PC-9 (cell line): Measurements from ENCODE around the gene TAX1BP1. TPM values are rescaled to one million over a fixed set of nuclear protein-coding genes. Genes with fewer than 3 reads are reported as not detected.

ENCODE experiments used
- BruUV-seq: library from RNA; stranded (reverse); fragments of 400-500 nt; replicated peaks from 2 replicates; lab custom pipeline; 2021; lab: Mats Ljungman, UMichigan
- CTCF ChIA-PET: fragments of 300-600 bp; sonication (Branson Sonifier 250); formaldehyde crosslinking; loops from one replicate; lab custom pipeline; 2022; ENCODE audit warnings: antibody characterized with exemption; lab: Charles Lee
- POLR2A ChIA-PET: fragments of 300-600 bp; sonication (Branson Sonifier 250); formaldehyde crosslinking; loops from one replicate; lab custom pipeline; 2022; ENCODE audit warnings: antibody characterized with exemption; ENCODE audit not compliant: unreplicated experiment; lab: Charles Lee
- DNase-seq, 2 experiments: peaks; one replicate each; pipeline versions ENCODE4 v3.0.0 to v3.0.0-alpha.2; 2015 to 2022; ENCODE audit warnings: mixed read lengths in 1 of 2
- H2AFZ ChIP-seq: fragments of 200-600 bp; sonication (generic); 2 replicates; pipeline ENCODE4 v1.8.1; 2017; ENCODE audit warnings: antibody characterized with exemption
- H3F3A ChIP-seq: fragments of 200-600 bp; sonication (generic); 2 replicates; pipeline ENCODE4 v1.8.1; 2017; ENCODE audit warnings: antibody characterized with exemption, mild to moderate bottlenecking, low read depth; ENCODE audit not compliant: insufficient read depth
- H3K27ac ChIP-seq: fragments of 200-600 bp; sonication (generic); 2 replicates; pipeline ENCODE4 v1.6.1; 2016; ENCODE audit warnings: mixed run types
- H3K27me3 ChIP-seq: fragments of 200-600 bp; sonication (generic); 2 replicates; pipeline ENCODE4 v1.6.1; 2016; ENCODE audit warnings: low read depth, mixed run types; ENCODE audit not compliant: insufficient read depth
- H3K36me3 ChIP-seq: fragments of 200-600 bp; sonication (generic); 2 replicates; pipeline ENCODE4 v1.6.1; 2016; ENCODE audit warnings: low read depth, mixed run types
- H3K4me1 ChIP-seq: fragments of 200-600 bp; sonication (generic); replicated peaks from 2 replicates; pipeline ENCODE4 v1.6.1; 2016; ENCODE audit warnings: mixed run types; ENCODE audit not compliant: insufficient read depth
- H3K4me2 ChIP-seq: fragments of 200-600 bp; sonication (generic); 2 replicates; pipeline ENCODE4 v1.6.1; 2017; ENCODE audit warnings: mixed run types
- H3K4me3 ChIP-seq: fragments of 200-600 bp; sonication (generic); 2 replicates; pipeline ENCODE4 v1.6.1; 2016; ENCODE audit warnings: mixed run types
- H3K79me2 ChIP-seq: fragments of 200-600 bp; sonication (generic); 2 replicates; pipeline ENCODE4 v1.6.1; 2017; ENCODE audit warnings: low read depth, mixed run types
- H3K9me2 ChIP-seq: fragments of 200-600 bp; sonication (generic); 2 replicates; pipeline ENCODE4 v1.8.1; 2017; ENCODE audit warnings: mild to moderate bottlenecking; ENCODE audit not compliant: insufficient read depth
- H3K9me3 ChIP-seq: fragments of 200-600 bp; sonication (generic); 2 replicates; pipeline ENCODE4 v1.8.1; 2016; ENCODE audit warnings: low read depth; ENCODE audit not compliant: insufficient read depth
- H4K20me1 ChIP-seq: fragments of 200-600 bp; sonication (generic); 2 replicates; pipeline ENCODE4 v1.8.1; 2017; ENCODE audit not compliant: insufficient read depth
- EZH2 ChIP-seq: fragments of 200-600 bp; sonication (generic); IDR thresholded peaks from 2 replicates; pipeline ENCODE4 v1.8.0; 2017; ENCODE audit warnings: antibody characterized with exemption, low read depth
- intact Hi-C: fragments of 100-400 bp; cut with micrococcal nuclease; formaldehyde crosslinking; loops from one replicate; pipeline ENCODE4 v1.10.0; 2022; ENCODE audit not compliant: unreplicated experiment
- total RNA-seq: library from RNA; stranded (reverse); gene quantifications from 2 replicates; pipeline ENCODE4 v1.2.3, GENCODE V29; 2021
- TF ChIP-seq, protein P1 (sequence below): fragments of 200-600 bp; sonication (generic); conservative IDR thresholded peaks from 2 replicates; pipeline ENCODE4 v1.6.1; 2017; ENCODE audit warnings: mixed run types, antibody characterized with exemption, mild to moderate bottlenecking, moderate library complexity

Gene TAX1BP1
- total RNA-seq, 1 experiment from 2014 or later = 174 TPM

DNA sequence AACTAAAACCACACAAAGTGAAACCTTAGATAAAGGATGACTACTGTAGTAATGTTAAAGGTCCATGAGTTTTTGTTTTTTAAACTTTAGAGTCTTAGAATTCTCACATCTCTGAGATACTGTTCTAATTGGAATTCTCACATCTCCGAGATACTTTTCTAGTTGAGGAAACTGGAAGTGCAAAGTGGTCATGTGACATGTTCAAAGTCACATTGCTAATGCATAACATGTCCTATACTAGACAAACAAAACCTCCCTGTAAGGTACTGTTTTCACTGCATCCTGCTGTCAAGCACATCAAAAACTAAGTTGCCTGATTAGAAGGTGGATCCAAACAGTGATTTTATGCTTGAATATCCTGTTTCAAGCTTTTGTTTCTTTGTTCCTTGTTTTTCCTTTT, 13.9 kb downstream of the TAX1BP1 start:
- Histone ChIP-seq H3K9me2 (no peaks in the 10 kb centered on the region), H4K20me1 (peaks cover 26% of the 10 kb centered on the region), H3K4me3 (no peak overlapping the region), H3K4me1 (no peaks in the 10 kb centered on the region), H3K27me3 (no peaks in the 10 kb centered on the region), H2AFZ (no peak overlapping the region), H3K79me2 (peaks cover 52% of the 10 kb centered on the region), H3K4me2 (no peak overlapping the region), H3K36me3 (peaks cover 78% of the 10 kb centered on the region), H3F3A (peaks cover 14% of the 10 kb centered on the region), H3K27ac (no peak overlapping the region), H3K9me3 (no peaks in the 10 kb centered on the region)
- ChIA-PET CTCF (no interaction called here), POLR2A (no interaction called here)
- BruUV-seq = no TSS peak
- DNase-seq = no peak
- intact Hi-C loops = no loop called here
- no peak for TF ChIP-seq EZH2
- TF ChIP-seq, protein P1, sequence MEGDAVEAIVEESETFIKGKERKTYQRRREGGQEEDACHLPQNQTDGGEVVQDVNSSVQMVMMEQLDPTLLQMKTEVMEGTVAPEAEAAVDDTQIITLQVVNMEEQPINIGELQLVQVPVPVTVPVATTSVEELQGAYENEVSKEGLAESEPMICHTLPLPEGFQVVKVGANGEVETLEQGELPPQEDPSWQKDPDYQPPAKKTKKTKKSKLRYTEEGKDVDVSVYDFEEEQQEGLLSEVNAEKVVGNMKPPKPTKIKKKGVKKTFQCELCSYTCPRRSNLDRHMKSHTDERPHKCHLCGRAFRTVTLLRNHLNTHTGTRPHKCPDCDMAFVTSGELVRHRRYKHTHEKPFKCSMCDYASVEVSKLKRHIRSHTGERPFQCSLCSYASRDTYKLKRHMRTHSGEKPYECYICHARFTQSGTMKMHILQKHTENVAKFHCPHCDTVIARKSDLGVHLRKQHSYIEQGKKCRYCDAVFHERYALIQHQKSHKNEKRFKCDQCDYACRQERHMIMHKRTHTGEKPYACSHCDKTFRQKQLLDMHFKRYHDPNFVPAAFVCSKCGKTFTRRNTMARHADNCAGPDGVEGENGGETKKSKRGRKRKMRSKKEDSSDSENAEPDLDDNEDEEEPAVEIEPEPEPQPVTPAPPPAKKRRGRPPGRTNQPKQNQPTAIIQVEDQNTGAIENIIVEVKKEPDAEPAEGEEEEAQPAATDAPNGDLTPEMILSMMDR = no peak

DNA sequence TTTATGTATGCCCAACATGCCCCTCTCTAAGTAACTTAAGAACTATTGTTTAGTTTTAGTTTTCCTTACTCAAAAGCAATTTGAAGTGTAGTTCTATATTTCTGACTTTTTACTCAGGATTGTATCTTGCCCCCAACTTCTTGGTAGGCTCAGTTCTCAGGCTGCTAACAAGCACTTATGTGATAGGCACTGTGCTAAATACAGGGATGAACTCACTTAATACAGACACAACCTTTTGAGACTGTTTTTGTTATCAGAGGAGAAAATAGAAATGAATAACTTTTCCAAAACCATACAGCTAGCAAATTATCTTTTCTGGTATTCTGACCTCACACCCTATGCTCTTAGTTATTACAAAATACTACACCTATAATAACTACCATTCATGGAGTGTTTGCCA, 16.3 kb downstream of the TAX1BP1 start:
- H3K27ac ChIP-seq = no peak overlapping the region
- H3K36me3 ChIP-seq = peaks cover 70% of the 10 kb centered on the region
- H3K4me3 ChIP-seq = no peak overlapping the region
- TF ChIP-seq, protein P1 = no peak
- TF ChIP-seq EZH2 = no peak
- ChIA-PET CTCF (interaction anchor here (0.7 kb wide), 1 partner anchor 150 kb away, joined by 3 read pairs; no protein-coding TSS in a partner anchor), POLR2A (no interaction called here)
- H3K79me2 ChIP-seq = peaks cover 52% of the 10 kb centered on the region
- H3K9me2 ChIP-seq = no peaks in the 10 kb centered on the region
- intact Hi-C loops = loop anchor here (5.0 kb wide), 1 partner anchor 266 kb away; no protein-coding TSS in a partner anchor
- H3F3A ChIP-seq = peaks cover 15% of the 10 kb centered on the region
- H2AFZ ChIP-seq = no peak overlapping the region
- peaks cover 14% of the 10 kb centered on the region for H4K20me1 ChIP-seq
- no peaks in the 10 kb centered on the region for H3K27me3 ChIP-seq
- no peaks in the 10 kb centered on the region for H3K9me3 ChIP-seq
- H3K4me2 ChIP-seq = no peak overlapping the region
- BruUV-seq = no TSS peak
- no peaks in the 10 kb centered on the region for H3K4me1 ChIP-seq
- no peak for DNase-seq

DNA sequence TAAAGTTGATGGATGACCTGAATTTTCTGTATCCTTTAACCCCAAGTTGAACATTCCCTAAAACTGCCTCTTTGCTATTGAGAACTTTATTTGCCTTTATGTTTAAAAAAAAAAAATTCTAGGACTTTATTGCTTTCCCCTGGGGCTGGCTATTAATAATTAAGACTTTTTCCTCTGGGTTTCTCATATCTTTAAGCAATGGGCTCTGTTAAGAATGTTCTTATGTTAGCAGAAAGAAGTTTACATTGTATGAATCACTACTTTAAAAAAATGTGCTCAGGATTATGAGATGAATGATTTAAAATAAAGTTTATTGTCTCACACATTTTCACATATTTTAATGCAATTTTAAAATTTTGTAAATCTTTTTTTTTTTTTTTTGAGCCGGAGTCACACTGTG, 19.5 kb downstream of the TAX1BP1 start:
- intact Hi-C loops = loop anchor here (5.0 kb wide), 1 partner anchor 263 kb away; no protein-coding TSS in a partner anchor
- TF ChIP-seq, protein P1 = no peak
- no peak for TF ChIP-seq EZH2
- ChIA-PET POLR2A (no interaction called here), CTCF (no interaction called here)
- Histone ChIP-seq H3F3A (peaks cover 20% of the 10 kb centered on the region), H3K4me3 (no peak overlapping the region), H4K20me1 (peaks cover 26% of the 10 kb centered on the region), H3K4me1 (no peaks in the 10 kb centered on the region), H3K79me2 (peaks cover 68% of the 10 kb centered on the region), H2AFZ (no peak overlapping the region), H3K27ac (no peak overlapping the region), H3K9me2 (no peaks in the 10 kb centered on the region), H3K9me3 (0 out of 2 replicates have a peak, but pooled peaks cover 3% of the 10 kb centered on the region), H3K4me2 (no peak overlapping the region), H3K36me3 (peaks cover 79% of the 10 kb centered on the region), H3K27me3 (no peaks in the 10 kb centered on the region)
- BruUV-seq = no TSS peak
- no peak for DNase-seq
